Suprapubic skin (tissue), 4 donors: Measurements from ENCODE around the gene POU3F2.

Experiments
- EP300 ChIP-seq: sonication (generic); formaldehyde crosslinking; IDR thresholded peaks from one replicate; pipeline ENCODE4 v1.6.1; 2017; ENCODE audit warnings: antibody characterized with exemption
- POLR2A ChIP-seq, 2 donors: fragments of 450-650 bp; IDR thresholded peaks; one replicate each; pipeline ENCODE4 v1.6.1; 2017; ENCODE audit warnings: antibody characterized with exemption in 2 of 2, mild to moderate bottlenecking in 2 of 2, moderate library complexity in 2 of 2
- POLR2AphosphoS5 ChIP-seq, 3 donors: sonication (generic); formaldehyde crosslinking; IDR thresholded peaks; one replicate each; pipeline ENCODE4 v1.6.1; 2017; ENCODE audit warnings: antibody characterized with exemption in 3 of 3
- TF ChIP-seq, protein P1 (sequence below), 2 donors: fragments of 200-600 bp in 1 of 2; fragments of 450-650 bp in 1 of 2; sonication (generic) in 1 of 2; IDR thresholded peaks; one replicate each; pipeline ENCODE4 v1.5.1; 2016 to 2019; ENCODE audit warnings: antibody characterized with exemption in 2 of 2, mild to moderate bottlenecking in 1 of 2, moderate library complexity in 1 of 2

DNA sequence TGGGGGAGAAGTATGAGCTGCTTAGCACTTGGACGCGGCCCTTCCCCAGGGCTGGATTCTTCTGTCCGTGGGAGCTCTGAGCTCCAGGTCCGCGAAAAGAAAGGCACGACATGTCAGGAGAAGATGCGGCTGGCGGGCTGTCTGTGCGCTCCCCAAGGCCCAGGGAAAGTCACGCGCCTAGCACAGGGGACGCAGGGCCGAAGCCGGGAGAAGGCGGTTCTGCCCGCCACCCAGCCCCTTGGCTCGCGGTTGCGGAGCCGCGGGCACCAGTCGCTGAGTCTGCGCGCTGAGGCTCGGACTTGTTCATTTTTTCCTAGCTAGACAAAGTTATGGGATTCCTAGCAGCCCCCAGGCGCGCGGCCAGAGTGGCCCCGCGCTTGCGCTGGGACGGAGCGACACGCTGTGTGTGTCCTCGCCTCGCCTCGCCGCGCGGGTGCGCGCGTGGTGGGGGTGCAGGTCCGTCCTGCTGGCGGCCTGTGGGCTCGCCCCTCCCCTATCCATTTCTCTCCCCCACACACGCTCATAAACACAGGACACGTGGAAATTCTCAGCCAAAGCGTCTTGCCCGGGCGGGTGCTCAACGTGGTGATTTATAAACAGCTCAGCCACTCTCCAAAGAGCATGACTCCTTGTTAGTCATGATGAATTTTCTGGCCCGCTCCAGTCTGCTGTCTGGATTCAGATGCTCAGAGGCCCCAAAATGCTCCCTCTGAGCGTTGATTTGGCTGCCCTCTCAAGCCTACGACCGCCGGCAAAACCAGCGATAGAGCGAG lies 1.9 kb upstream of the POU3F2 start:
- TF ChIP-seq POLR2A (IDR thresholded peaks at IDR 0.05) = no peak
- TF ChIP-seq, protein P1, sequence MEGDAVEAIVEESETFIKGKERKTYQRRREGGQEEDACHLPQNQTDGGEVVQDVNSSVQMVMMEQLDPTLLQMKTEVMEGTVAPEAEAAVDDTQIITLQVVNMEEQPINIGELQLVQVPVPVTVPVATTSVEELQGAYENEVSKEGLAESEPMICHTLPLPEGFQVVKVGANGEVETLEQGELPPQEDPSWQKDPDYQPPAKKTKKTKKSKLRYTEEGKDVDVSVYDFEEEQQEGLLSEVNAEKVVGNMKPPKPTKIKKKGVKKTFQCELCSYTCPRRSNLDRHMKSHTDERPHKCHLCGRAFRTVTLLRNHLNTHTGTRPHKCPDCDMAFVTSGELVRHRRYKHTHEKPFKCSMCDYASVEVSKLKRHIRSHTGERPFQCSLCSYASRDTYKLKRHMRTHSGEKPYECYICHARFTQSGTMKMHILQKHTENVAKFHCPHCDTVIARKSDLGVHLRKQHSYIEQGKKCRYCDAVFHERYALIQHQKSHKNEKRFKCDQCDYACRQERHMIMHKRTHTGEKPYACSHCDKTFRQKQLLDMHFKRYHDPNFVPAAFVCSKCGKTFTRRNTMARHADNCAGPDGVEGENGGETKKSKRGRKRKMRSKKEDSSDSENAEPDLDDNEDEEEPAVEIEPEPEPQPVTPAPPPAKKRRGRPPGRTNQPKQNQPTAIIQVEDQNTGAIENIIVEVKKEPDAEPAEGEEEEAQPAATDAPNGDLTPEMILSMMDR (IDR thresholded peaks at IDR 0.05) = no peak
- TF ChIP-seq POLR2AphosphoS5 (IDR thresholded peaks at IDR 0.05) = no peak
- no peak for TF ChIP-seq EP300
